ENCODE data around the gene C18orf32.
"Not testable (repeated sequence)": the region's sequence is repeated elsewhere in the genome, so short reads cannot be mapped to it uniquely, and the experiment has no call there.

Gene C18orf32

DNA sequence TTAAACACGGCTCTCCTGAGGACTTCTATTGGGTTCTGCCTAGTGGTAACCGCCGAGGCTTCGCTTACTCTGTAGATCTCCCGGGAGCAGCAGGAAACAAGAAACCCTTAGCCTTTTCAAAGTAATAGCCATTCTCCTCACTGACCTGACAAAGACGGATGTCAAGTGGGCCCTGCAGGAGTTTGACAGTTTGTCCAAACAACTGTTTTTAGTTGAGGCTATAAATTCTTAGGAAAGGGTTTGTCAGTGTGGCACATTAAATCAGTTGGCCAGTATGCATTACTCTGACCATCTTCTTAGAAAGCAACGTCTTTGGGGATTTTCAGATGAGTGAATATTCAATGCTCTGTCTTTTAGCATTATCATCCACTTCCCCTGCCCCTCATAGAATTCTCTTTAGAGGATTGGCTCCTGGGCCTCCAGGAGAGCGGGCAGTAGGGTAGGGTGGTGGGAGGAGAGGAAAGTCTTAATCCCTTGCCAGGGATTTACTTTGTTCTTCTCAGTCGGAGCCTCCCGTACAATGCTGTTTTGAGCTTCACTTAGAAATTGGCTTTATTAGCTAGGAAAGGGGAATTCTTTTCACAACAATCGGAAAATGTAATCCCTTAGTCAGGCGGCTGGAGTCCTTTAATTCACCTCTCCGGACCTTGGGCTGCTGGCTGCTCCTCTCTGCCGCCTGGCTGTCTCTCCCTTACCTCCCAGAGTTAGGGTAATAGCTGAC, 13.3 kb upstream of the C18orf32 start:
- DNase-seq (ENCODE audit: low read depth in 3 of 3): no peak

DNA sequence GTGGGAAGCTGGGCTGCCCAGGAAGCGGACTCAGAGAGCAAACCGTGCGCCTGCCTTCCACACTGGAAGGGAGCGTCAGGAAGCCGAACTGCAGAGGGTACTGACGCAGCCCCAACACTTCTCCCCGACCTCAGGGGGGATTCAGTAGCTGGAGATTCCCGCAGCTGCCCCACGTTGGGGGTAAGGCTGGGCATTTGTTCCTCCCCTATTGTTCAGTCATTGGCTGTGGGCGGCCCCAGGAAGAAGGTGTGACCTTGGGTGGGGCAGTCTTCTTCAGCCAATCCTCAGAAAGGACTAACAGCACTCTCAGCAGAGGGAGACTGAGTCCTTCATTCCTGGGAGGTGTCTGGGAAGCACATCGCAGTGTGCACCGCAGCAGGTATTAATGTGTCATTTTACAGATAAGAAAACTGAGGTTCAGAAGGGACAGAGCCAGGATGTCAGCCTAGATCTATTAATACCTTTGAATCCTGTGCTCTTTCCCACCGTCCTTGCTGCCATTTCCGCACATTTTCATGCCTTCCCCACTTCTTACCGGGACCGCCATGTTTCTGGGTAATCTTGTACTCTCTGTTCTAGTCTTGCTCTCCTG, 12.1 kb upstream of the C18orf32 start:
- no peak for DNase-seq (ENCODE audit: low read depth in 3 of 3)

DNA sequence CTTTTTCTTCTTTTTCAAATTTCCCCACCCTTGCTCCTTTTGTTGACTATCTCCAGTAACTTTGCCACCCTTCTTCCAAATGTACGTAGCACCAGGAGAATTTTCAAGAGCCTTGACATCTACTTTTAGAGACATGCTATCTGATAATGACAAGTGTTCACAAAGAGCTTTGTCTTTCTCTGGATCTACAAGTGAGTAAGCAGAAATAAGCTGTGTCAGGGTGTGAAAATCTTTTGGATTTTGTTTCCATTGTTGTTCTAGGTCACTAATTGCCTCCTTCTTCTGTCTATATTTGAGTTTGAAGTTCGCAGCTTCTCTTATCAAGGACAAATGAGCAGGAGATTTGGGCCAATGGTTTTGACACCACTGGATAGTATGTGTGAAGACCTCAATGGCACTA, 8.4 kb upstream of the C18orf32 start:
- no peak for DNase-seq (ENCODE audit: low read depth in 3 of 3)

DNA sequence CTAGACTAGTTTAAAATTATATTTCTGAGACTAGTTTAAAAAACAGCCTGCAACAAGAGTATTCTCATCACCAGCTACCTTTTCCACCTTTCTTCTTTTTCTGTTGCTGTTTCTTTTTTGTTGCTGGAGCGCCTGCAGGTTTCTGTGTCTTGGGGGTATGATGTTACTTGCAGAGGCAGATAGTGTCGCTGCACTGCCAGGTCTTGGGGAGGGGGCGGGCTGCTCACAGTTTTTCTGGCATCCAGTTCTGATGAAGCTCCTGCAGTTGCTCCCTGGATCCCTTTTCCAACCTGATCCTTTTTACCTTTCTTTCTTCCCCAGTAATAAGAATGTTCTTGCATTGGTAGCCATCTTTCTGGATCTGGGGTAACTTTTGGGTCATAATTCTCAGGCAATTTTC, 8.0 kb upstream of the C18orf32 start:
- no peak for DNase-seq (ENCODE audit: low read depth in 3 of 3)

DNA sequence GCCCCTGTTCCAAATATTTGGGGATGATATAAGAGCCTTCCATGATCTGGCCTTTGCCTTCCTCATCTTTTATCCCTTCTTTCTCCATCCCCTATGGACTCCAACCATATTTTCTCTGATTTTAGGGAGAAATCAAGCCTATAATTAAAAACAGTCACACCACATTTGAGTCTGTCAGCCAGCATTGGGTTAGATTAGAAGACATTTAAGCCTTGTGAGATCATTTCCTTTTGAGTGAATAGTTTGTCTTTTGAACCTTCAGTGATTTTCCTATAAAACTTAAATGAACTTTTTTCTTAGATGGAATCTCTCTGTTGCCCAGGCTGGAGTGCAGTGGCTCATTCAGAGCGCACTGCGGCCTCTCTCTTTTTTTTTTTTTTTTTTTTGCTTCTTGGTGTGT, 7.6 kb upstream of the C18orf32 start:
- no peak for DNase-seq (ENCODE audit: low read depth in 3 of 3)

DNA sequence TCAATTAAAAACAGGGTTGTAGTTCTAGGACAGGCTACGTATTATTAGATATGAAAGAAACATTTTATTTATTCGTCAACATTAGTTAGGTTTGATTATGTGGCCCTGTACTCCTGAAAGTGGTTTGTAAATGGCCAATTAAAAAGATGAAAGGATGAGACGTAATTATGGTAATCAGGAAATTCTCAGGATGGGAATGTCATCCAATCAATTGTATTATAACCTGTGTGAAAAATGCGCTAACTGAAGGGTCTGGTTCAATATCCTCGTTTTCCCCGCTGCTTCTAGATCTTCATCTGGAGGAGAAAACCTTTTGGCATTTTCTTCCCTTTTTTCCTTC, 5.6 kb upstream of the C18orf32 start:
- DNase-seq (ENCODE audit: low read depth in 3 of 3): no peak

DNA sequence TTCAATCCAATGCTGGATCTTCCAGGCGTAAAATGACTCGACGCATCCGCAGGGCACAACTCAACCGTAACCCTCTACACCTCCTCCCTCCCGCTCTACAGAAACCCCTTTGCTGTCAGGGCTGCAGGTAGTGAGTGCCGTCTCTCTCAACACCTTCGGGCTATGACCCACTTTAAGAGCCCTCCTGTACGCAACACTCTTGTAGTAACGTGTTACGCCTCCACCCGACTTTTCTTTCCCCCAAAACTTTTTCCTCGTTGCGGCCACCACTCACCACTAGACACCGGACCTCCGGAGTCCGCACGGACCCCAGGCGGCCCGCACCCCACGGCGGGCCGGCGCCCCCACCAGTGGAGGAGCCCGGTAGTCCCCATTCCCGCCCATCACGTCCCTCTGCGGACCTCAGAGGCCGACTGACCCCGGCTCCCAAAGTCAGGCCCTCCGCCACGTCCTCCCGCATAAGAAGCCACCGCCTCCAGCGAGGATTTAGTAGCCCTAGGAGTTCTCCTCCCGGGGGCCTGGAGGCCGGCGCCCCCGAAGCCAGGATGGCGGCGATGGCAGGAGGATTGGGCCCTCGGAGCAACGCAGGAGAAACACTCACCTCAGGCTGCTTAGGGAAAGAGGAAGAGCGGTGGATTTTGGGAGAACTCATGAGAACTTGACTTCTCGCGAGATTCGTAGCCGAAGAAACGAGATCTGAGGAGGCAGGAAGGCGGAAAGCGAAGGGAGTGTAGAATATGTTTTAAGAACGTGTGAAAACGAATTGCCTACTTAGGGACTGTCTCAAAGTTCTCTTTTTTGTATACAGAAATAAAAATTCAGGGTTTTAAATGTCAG, 5.0 kb upstream of the C18orf32 start, which contains the start of gene RPL17:
Gene RPL17, minus strand, starts transcription at position 609 of the 837 bp plus-strand sequence.
- peak; percentile 67 to 82 (median 73) for DNase-seq (ENCODE audit: low read depth in 3 of 3)

DNA sequence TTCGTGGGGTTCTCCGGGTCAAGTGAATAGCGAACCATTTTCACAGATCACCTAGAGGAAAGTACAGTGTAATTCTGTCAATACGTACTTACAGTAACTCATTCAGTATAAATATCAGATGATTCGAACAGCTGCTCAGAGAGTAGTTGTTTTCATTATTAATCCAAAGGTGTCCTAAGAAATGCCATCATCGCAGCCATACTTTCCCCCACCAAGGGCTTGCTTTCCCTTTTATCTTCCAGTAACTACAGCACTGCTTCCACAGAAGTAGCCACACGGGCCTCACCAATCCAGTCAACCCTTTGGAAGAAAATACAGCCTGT, 4.5 kb upstream of the C18orf32 start:
- DNase-seq (ENCODE audit: low read depth in 3 of 3): no peak

DNA sequence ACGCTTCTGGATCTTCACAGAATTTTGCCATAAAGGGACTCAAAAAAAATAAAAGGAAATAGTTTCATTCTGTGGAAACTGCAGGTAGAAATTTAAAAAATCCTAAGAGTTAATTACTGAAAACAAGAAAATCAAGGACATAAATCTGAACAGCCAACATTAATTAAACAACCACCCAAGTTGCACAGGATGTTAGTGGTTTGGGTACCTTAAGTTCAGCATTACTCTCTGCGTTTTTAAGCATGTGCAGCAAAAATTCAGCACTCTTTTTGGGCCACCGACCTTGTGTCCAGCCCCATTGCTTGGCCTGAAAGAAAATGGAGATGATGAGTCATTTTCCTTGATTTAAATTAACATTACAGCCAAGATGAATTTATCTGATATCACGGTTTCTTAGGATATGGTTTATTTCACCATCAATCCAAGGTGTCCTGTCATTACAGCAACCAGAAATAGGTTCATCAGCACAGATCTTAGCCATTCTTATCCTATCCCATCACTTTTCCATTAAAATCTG, 3.3 kb upstream of the C18orf32 start:
- no peak for DNase-seq (ENCODE audit: low read depth in 3 of 3)

DNA sequence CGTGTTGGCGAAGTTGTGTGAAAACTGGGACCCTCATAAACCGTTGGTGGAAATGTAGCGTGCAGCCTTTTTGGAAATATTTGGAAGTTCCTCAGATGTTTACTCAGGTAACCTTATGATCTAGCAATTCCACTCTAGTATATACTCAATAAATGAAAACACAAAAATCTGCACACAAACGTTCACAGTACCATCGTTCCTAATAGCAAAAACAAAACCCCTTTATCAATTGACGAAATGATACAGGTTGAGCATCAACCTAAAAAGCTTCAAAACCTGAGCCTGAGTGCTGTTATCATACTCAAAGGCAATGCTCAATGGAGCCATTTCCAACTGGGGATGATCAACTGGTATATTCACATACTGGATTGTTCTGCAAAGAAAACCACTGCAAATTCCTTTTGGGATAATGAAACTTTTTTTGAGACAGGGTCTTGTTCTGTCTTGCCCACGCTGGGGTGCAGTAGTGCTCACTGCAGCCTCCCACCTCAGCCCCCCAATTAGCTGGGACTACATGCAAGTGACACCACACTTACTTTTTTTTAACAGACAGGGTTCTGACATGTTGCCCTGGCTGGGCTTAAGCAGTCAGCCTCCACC, 777 bp upstream of the C18orf32 start:
- no peak for DNase-seq (ENCODE audit: low read depth in 3 of 3)

DNA sequence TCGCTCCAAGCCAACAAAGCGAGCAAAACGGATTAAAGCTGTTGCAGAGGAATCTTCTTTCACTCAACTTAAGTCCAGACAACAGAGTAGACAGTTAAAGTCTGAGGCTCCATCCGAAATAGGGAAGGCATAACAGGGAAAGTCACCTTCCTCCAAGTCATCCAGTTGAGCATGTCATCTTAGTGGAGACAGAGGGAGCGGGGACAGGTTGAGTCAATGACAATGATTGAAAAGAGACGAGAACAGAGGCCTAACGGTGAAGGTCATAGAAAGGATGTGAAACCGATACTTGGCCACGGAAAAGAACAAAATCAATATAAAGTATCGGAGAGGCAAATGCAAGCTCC, 455 bp downstream of the C18orf32 start:
- DNase-seq (ENCODE audit: low read depth in 3 of 3): no peak

DNA sequence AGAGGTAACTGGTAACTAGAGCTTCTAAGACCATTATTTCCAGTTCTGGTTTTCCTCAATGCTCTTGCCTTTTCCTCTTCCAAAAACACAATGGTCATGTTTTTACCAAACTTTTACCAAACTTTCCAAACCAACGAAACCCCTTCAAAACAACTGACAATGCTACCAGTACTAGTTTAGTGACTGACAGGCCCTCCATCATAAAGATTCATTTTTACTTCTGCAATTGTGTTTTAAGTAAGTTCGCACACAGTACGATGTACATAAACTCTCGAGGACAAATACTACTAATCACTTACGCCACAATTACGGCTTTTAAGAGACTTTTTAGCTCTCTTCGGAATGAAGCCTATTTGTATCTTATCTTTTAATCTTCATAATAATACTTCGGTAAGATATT, 900 bp downstream of the C18orf32 start:
- DNase-seq (ENCODE audit: low read depth in 3 of 3): no peak

DNA sequence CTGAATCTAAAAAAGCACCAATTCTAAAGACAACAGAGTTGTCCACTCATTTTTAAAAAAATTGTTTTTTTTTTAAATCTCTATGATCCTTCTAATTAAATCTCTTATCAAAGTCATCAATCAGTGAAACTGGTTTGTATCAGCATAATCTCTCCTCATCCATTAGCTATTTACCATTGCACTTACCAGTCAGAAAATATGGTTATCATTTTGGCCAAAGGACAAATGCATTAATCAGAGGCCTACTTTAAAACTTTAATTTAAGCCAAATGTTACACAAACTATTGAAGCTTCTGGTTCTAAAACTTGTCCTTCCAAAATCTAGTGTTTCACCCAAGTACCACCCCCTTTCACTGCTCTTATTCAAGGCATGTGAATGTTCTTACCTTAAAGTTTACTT, 3.8 kb downstream of the C18orf32 start:
- DNase-seq (ENCODE audit: low read depth in 3 of 3): no peak

DNA sequence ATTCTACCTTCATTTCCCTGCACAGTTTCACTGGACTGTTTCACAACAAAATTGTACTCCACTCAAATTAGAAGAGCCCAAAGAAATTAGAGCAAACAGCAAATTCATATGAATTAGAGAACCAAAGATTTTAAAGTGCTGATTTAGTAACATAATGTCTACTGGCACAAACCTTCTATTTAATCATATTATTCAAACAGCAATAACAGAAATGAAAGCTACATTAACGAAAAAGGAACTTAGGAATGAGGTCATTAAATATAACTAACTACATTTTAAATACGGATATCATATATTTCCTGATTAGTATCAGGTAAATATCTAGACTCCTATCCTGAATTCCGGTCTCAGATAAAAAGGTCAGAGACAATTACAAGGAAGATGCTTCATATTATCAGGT, 5.1 kb downstream of the C18orf32 start:
- no peak for DNase-seq (ENCODE audit: low read depth in 3 of 3)

DNA sequence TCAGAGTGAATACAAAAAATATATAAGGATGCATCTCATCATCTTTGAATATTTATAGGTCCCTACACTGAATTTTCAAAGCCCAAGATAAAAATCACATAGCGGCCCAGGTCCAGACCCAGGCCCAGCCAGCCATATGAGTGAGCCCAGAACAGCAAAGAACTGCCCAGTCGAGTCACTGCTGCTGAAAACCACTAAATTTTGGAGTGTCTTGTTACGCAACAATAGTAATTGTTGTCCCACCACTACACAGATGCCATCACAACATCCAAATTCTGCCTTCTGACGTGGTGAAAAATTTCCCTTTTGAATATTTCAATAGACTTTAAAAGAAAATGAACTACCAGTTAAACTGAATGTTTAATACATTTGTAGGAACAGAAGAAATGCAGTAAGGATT, 5.7 kb downstream of the C18orf32 start:
- no peak for DNase-seq (ENCODE audit: low read depth in 3 of 3)

DNA sequence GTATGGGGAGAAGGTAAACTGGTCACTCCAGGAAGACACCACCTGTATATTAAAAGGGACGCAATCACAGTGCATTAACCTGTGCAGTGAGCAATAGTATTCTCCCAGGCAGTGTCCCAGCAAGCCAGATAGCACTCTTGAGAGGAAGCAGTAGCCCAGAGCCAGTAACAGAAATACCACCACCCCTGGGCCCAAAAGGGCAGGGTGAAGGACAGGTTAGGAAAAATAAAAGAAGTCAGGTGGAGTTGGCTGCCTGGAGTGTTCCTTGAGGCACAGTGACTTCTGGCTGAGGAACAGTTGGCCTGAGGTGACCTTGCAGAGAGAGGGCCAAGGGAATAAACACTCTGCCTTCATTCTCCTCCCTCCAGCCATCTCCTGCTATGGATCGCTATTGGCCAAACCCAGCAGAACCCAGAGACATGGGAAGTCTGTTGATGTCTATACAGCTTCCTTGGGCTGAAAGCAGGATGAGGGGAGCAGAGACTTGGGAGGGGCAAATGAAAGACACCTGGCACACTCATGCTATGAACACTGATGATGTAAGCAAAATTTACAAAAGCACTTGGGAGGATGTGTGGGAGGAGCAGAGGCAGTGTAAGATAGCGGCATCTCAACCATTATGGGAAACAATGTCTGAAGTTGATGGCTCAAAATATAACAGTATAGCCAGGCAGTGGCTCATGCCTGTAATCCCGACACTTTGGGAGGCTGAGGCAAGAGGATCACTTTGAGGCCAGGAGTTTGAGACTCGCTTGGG, 7.5 kb downstream of the C18orf32 start:
- no peak for DNase-seq (ENCODE audit: low read depth in 3 of 3)

DNA sequence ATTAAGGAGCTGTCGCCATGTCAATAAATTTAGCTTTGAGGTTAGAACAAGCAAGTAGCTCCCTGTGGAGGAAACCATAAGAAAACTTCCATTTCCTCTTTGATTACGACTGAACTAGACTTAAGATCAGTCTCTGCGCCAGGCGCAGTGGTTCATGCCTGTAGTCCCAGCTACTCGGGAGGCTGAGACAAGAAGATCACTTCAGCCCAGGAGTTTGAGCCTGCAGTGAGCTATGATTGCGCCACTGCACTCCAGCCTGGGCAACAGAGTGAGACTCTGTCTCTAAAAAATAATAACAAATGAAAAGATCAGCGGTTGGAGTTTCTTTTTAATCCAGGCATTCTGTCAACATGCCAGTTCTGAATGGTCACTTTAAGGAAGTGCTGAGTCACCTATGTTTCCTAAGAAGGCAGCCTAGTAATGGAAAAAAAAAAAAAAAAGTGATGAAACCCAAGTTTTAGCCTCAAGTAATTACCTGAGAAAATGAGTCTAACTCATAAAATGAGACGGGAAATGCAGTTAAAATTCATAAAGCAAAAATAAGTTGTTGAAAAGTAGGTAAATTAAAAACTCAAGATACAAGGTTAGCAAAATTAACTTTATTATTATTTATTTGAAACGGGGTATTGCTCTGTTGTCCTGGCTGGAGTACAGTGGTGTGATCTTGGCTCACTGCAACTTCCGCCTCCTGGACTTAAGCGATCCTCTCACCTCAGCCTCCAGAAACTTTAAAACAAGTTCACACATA, 10.2 kb downstream of the C18orf32 start:
- DNase-seq (ENCODE audit: low read depth in 3 of 3): no peak

DNA sequence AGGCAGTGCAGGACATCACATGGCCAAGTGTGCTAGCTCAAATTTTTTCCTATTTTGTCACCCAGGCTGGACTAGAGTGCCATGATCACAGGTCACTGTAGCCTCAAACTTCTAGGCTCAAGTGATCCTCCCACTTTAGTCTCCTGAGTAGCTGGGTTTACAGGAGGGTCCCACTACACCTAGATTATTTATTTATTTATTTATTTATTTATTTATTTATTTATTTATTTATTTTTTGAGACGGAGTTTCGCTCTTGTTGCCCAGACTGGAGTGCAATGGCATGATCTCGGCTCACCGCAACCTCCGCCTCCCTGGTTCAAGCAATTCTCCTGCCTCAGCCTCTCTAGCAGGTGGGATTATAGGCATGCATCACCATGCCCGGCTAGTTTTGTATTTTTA, 12.1 kb downstream of the C18orf32 start:
- not testable (repeated sequence) for DNase-seq (ENCODE audit: low read depth in 3 of 3)

DNA sequence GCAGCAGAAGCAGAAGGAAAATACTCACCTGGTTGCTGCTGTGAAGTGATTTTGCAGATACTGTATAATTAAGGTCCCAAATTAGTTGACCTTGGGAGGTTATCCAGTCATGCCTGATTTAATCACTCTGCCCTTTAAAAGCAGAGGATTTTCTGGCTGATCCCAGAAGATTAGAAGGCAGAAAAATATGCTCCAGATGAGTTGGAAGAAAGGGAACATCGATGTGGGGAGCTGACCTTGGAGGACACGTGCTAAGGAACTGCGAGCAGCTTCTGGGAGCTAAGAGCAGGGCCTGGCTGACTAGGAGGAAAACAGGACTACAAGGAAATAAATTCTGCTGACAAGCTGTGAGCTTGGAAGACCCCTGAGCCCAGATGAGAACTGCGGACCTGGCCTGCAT, 13.3 kb downstream of the C18orf32 start:
- no peak for DNase-seq (ENCODE audit: low read depth in 3 of 3)

DNA sequence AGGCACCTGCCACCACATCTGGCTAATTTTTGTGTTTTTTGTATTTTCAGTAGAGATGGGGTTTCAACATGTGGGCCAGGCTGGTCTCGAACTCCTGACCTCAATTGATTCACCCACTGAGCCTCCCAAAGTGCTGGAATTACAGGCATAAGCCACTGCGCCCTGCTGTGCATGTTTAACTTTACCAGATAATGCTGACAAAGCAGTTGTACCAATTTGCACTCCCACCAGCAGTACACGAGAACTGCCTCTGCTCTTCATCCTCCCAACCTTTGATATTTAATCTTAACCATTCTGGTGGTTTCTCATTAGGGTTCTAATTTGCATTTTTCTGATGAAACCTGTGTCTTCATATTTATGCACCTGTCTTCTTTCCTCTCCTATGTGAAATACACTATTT, 14.6 kb downstream of the C18orf32 start:
- DNase-seq (ENCODE audit: low read depth in 3 of 3): no peak

DNA sequence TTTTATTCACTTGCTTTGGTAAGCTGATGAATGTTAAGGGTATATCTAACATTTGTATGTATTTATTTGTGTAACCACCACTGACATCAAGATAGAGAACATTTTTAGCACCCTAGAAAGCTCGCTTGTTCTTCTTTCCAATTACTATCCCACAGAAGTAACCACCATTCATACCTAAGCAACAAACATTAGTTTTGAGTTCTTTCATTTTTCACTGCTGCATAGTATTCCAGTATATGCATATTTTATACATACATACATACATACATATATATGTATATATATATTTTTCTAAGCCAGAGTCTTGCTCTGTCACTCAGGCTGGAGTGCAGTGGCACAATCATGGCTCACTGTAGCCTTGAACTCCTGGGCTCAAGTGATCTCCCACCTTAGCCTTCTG, 15.5 kb downstream of the C18orf32 start:
- no peak for DNase-seq (ENCODE audit: low read depth in 3 of 3)
